Mesodermal cell (in vitro differentiated cells): ENCODE measurements around the gene PRKX.
"Not testable (repeated sequence)": the region's sequence is repeated elsewhere in the genome, so short reads cannot be mapped to it uniquely, and the experiment has no call there.

Experiments used
- H3K27ac ChIP-seq: 2 replicates; pipeline ENCODE4 v1.7.0; 2013; ENCODE audit warnings: mild to moderate bottlenecking, low read depth, low read length, moderate library complexity; ENCODE audit not compliant: severe bottlenecking
- H3K36me3 ChIP-seq: 2 replicates; pipeline ENCODE4 v1.7.1; 2013; ENCODE audit warnings: mild to moderate bottlenecking, low read length, moderate library complexity; ENCODE audit not compliant: control insufficient read depth, insufficient read depth
- H3K4me1 ChIP-seq: one replicate; pipeline ENCODE4 v1.7.1; 2013; ENCODE audit warnings: mild to moderate bottlenecking, low read length; ENCODE audit not compliant: insufficient read depth, control insufficient read depth, poor library complexity, severe bottlenecking
- H3K4me3 ChIP-seq: 2 replicates; pipeline ENCODE4 v1.7.0; 2013; ENCODE audit warnings: low read length, control low read depth, mild to moderate bottlenecking; ENCODE audit not compliant: insufficient read depth, poor library complexity, severe bottlenecking; ENCODE audit errors: extremely low read depth
- H3K9me3 ChIP-seq: 2 replicates; pipeline ENCODE4 v1.7.1; 2013; ENCODE audit warnings: mild to moderate bottlenecking, low read length, moderate library complexity; ENCODE audit not compliant: control insufficient read depth
- WGBS, 2 experiments: methylation state at CpG; one replicate each; pipeline ENCODE4 v1.1.5; 2013; ENCODE audit warnings: missing lambda C conversion rate in 2 of 2; ENCODE audit not compliant: insufficient coverage in 2 of 2; 5-methylcytosine and 5-hydroxymethylcytosine counted together

Gene PRKX

GRCh38 chrX:3651277-3651676 is 62.2 kb downstream of the PRKX start:
- no peaks in the 10 kb centered on the region for H3K4me1 ChIP-seq
- peaks cover 9% of the 10 kb centered on the region for H3K36me3 ChIP-seq
- no CpG with 5 or more reads among the region's 3 CpGs for WGBS, 2 experiments
- no peak overlapping the region for H3K4me3 ChIP-seq
- H3K27ac ChIP-seq, result no peak overlapping the region
- no peaks in the 10 kb centered on the region for H3K9me3 ChIP-seq

DNA sequence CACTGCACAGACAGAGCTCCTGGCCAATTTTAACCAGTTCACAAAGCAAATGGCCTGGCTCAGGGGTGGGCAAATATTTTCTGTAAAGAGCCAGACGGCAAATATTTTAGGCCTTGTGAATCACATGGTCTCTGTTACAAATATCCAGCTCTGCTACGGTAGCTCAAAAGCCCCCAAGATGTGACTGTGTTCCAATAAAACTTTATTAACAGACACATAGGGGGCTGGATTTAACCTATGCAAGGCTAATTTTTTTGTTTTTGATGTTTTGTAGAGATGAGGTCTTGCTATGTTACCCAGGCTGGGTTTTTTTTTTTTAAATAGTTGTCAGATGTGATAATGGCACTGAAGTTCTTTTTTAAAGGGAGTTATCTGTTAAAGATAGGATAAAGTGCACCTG is 65.4 kb downstream of the PRKX start:
- Histone ChIP-seq H3K4me3 (no peak overlapping the region), H3K27ac (no peak overlapping the region), H3K4me1 (no peaks in the 10 kb centered on the region), H3K9me3 (no peaks in the 10 kb centered on the region), H3K36me3 (peaks cover 20% of the 10 kb centered on the region)
- WGBS, 2 experiments, result 100% methylated on average over 1 of the region's 2 CpGs; no CpG with 5 or more reads in 1 of the 2 experiments

GRCh38 chrX:3639858-3640631 is 73.4 kb downstream of the PRKX start:
- not testable (repeated sequence) for H3K4me3 ChIP-seq, H3K9me3 ChIP-seq, H3K4me1 ChIP-seq, H3K27ac ChIP-seq
- 34 to 50% methylated on average over 2 to 9 of the region's 23 CpGs for WGBS, 2 experiments
- H3K36me3 ChIP-seq, result peaks cover 32% of the 10 kb centered on the region

DNA sequence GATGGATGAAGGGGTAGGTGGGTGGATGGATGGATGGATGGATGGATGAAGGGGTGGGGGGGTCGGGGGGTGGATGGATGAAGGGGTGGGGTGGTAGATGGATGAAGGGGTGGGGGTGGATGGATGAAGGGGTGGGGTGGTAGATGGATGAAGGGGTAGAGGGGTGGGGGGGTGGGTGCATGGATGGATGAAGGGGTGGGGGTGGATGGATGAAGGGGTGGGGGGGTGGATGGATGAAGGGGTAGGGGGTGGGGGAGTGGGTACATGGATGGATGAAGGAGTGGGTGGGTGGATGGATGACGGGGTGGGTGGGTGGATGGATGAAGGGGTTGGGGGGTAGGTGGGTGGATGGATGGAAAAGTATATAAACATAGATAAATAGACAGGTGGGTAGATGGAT is 74.2 kb downstream of the PRKX start:
- Histone ChIP-seq H3K36me3 (peaks cover 26% of the 10 kb centered on the region), H3K27ac (no peak overlapping the region), H3K4me3 (no peak overlapping the region), H3K4me1 (no peaks in the 10 kb centered on the region), H3K9me3 (no peaks in the 10 kb centered on the region)
- WGBS, 2 experiments, result no CpG with 5 or more reads among the region's 2 CpGs

GRCh38 chrX:3638280-3638873 is 75.1 kb downstream of the PRKX start:
- no peaks in the 10 kb centered on the region for H3K9me3 ChIP-seq
- 7% methylated on average over 3 of the region's 6 CpGs; no CpG with 5 or more reads in 1 of the 2 experiments for WGBS, 2 experiments
- no peak overlapping the region for H3K4me3 ChIP-seq

DNA sequence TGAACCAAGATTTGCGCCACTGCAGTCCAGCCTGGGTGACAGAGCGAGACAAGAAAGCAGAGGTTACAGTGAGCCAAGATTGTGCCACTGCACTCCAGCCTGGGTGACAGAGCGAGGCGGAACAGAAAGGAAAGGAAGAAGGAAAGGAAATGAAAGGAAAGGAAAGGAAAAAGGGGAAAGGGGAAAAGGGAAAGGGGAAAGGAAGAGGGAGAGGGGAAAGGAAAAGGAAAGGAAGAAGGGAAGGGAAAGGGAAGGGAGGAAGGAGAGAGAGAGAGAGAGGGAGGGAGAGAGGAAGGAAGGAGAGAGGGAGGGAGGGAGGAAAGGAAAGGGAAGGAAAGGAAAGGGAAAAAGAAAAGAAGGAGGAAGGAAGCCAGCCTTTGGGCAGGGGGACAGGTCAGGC is 76.6 kb downstream of the PRKX start:
- H3K36me3 ChIP-seq, result peaks cover 29% of the 10 kb centered on the region
- no peak overlapping the region for H3K4me3 ChIP-seq
- WGBS, 2 experiments, result 97 to 100% methylated on average over 1 to 4 of the region's 4 CpGs

More at GRCh38 chrX:3638280-3638873, 75.1 kb downstream of the PRKX start:
- Histone ChIP-seq H3K36me3 (peaks cover 24% of the 10 kb centered on the region), H3K4me1 (no peaks in the 10 kb centered on the region), H3K27ac (no peak overlapping the region)

GRCh38 chrX:3631196-3631595 is 82.3 kb downstream of the PRKX start:
- 85 to 92% methylated on average over 2 to 3 of the region's 3 CpGs for WGBS, 2 experiments
- Histone ChIP-seq H3K4me3 (no peak overlapping the region), H3K36me3 (peaks cover 37% of the 10 kb centered on the region), H3K4me1 (no peaks in the 10 kb centered on the region), H3K27ac (no peak overlapping the region), H3K9me3 (no peaks in the 10 kb centered on the region)

More for the DNA sequence above, 76.6 kb downstream of the PRKX start:
- no peaks in the 10 kb centered on the region for H3K9me3 ChIP-seq
- no peaks in the 10 kb centered on the region for H3K4me1 ChIP-seq
- no peak overlapping the region for H3K27ac ChIP-seq

DNA sequence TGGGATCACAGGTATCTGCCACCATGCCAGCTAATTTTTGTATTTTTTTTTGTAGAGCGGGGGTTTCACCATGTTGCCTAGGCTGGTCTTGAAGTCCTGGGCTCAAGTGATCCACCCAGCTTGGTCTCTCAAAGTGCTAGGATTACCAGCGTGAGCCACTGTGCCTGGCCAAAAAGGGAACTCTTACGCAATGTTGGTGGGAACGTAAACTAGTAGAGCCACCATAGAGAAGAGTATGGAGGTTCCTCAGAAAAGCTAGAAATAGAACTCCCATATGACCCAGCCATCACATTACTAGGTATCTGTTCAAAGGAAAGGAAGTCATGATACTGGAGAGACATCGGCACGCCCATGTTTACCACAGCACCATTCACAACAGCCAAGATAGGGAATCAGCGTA is 85.9 kb downstream of the PRKX start:
- Histone ChIP-seq H3K4me1 (no peaks in the 10 kb centered on the region), H3K4me3 (no peak overlapping the region), H3K27ac (no peak overlapping the region), H3K9me3 (no peaks in the 10 kb centered on the region), H3K36me3 (peaks cover 23% of the 10 kb centered on the region)
- WGBS, 2 experiments, result 87 to 100% methylated on average over 1 to 2 of the region's 7 CpGs

DNA sequence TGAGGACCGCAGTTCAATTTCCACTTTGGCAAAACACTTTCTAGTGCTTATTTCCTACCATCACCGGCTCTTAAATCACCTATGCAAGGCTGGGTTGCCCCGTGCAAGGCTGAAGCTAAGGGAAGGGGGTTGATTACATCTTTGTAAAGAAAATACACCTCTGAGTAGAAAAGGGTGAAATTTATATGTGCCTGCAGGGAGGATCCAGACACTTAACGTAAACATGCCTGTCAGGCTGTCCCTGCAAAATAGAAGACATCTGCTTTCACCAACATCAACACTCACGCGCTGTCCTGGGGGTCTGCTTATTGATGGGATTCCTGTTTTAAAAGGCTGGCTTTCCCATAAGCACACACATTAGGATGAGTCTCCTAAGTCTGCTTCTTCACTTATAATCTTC is 92.0 kb downstream of the PRKX start:
- WGBS, 2 experiments, result no CpG with 5 or more reads among the region's 6 CpGs
- no peaks in the 10 kb centered on the region for H3K4me1 ChIP-seq
- H3K9me3 ChIP-seq, result no peaks in the 10 kb centered on the region
- no peak overlapping the region for H3K27ac ChIP-seq
- H3K4me3 ChIP-seq, result no peak overlapping the region
- peaks cover 14% of the 10 kb centered on the region for H3K36me3 ChIP-seq

- not testable (repeated sequence) for H3K9me3 ChIP-seq, H3K27ac ChIP-seq, H3K4me3 ChIP-seq, H3K4me1 ChIP-seq
- H3K36me3 ChIP-seq, result peaks cover 26% of the 10 kb centered on the region
- WGBS, 2 experiments, result no CpG with 5 or more reads among the region's 6 CpGs
Observed at GRCh38 chrX:3611744-3612143, 101.7 kb downstream of the PRKX start.

GRCh38 chrX:3609810-3610209 is 103.6 kb downstream of the PRKX start:
- H3K4me3 ChIP-seq, result no peak overlapping the region
- 100% methylated on average over 3 of the region's 4 CpGs; no CpG with 5 or more reads in 1 of the 2 experiments for WGBS, 2 experiments
- no peak overlapping the region for H3K27ac ChIP-seq
- no peaks in the 10 kb centered on the region for H3K4me1 ChIP-seq
- no peaks in the 10 kb centered on the region for H3K9me3 ChIP-seq
- H3K36me3 ChIP-seq, result peaks cover 20% of the 10 kb centered on the region
